Measurements from ENCODE around the gene ABI3BP.

GRCh38 chr3:100857863-100858262, 135.4 kb downstream of the ABI3BP start:
- TF ChIP-seq, protein P1, sequence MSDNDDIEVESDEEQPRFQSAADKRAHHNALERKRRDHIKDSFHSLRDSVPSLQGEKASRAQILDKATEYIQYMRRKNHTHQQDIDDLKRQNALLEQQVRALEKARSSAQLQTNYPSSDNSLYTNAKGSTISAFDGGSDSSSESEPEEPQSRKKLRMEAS (IDR thresholded peaks at IDR 0.05), result no peak
- TF ChIP-seq TAF1 (IDR thresholded peaks at IDR 0.05; ENCODE audit: low read depth), result no peak
- TF ChIP-seq ZBTB7A (IDR thresholded peaks at IDR 0.05; ENCODE audit: low read depth), result no peak
- no peak for TF ChIP-seq YY1 (IDR thresholded peaks at IDR 0.05; ENCODE audit: low read depth)
- no peak for TF ChIP-seq RAD21 (IDR thresholded peaks at IDR 0.05; ENCODE audit: low read depth)
- TF ChIP-seq FOXM1 (IDR thresholded peaks at IDR 0.05; ENCODE audit: borderline replicate concordance, low read depth), result no peak
- no peak for TF ChIP-seq CEBPB (IDR thresholded peaks at IDR 0.05)
- TF ChIP-seq, protein P2, sequence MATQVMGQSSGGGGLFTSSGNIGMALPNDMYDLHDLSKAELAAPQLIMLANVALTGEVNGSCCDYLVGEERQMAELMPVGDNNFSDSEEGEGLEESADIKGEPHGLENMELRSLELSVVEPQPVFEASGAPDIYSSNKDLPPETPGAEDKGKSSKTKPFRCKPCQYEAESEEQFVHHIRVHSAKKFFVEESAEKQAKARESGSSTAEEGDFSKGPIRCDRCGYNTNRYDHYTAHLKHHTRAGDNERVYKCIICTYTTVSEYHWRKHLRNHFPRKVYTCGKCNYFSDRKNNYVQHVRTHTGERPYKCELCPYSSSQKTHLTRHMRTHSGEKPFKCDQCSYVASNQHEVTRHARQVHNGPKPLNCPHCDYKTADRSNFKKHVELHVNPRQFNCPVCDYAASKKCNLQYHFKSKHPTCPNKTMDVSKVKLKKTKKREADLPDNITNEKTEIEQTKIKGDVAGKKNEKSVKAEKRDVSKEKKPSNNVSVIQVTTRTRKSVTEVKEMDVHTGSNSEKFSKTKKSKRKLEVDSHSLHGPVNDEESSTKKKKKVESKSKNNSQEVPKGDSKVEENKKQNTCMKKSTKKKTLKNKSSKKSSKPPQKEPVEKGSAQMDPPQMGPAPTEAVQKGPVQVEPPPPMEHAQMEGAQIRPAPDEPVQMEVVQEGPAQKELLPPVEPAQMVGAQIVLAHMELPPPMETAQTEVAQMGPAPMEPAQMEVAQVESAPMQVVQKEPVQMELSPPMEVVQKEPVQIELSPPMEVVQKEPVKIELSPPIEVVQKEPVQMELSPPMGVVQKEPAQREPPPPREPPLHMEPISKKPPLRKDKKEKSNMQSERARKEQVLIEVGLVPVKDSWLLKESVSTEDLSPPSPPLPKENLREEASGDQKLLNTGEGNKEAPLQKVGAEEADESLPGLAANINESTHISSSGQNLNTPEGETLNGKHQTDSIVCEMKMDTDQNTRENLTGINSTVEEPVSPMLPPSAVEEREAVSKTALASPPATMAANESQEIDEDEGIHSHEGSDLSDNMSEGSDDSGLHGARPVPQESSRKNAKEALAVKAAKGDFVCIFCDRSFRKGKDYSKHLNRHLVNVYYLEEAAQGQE (IDR thresholded peaks at IDR 0.05; ENCODE audit: low read depth), result no peak
- TF ChIP-seq EP300 (IDR thresholded peaks at IDR 0.05; ENCODE audit: borderline replicate concordance), result no peak
- TF ChIP-seq TEAD4 (IDR thresholded peaks at IDR 0.05), result no peak
- TF ChIP-seq CREB1 (IDR thresholded peaks at IDR 0.05; ENCODE audit: low read depth), result no peak

Measured in Ishikawa (cell line).